BE2C (cell line): ENCODE results near the gene SYCE1.

ENCODE experiments used
- DNase-seq: peaks from one replicate; pipeline ENCODE4 v3.0.0-alpha.2; 2020
- H3K27me3 ChIP-seq: fragments of 250-450 bp; sonication (Bioruptor Pico); 2 replicates; pipeline ENCODE4 v1.5.1; 2020; ENCODE audit warnings: mild to moderate bottlenecking
- H3K36me3 ChIP-seq: fragments of 250-450 bp; sonication (Bioruptor Pico); 2 replicates; pipeline ENCODE4 v1.5.1; 2020; ENCODE audit warnings: mild to moderate bottlenecking
- H3K4me1 ChIP-seq: fragments of 250-450 bp; sonication (Bioruptor Pico); 2 replicates; pipeline ENCODE4 v1.5.1; 2020
- H3K4me3 ChIP-seq: 2 replicates; pipeline ENCODE4 v1.5.1; 2011; ENCODE audit warnings: low read depth, low read length
- H3K9me3 ChIP-seq: fragments of 250-450 bp; sonication (Bioruptor Pico); 2 replicates; pipeline ENCODE4 v1.5.1; 2020
- CTCF ChIP-seq: IDR thresholded peaks from 2 replicates; pipeline ENCODE4 v1.5.1; 2012; ENCODE audit warnings: mild to moderate bottlenecking, low read depth, low read length

Gene SYCE1

GRCh38 chr10:133568287-133568614 lies 2.9 kb upstream of the SYCE1 start:
- H3K36me3 ChIP-seq = no peaks in the 10 kb centered on the region
- no peak for DNase-seq
- no peaks in the 10 kb centered on the region for H3K4me1 ChIP-seq
- no peak for TF ChIP-seq CTCF
- H3K4me3 ChIP-seq = no peak overlapping the region
- no peaks in the 10 kb centered on the region for H3K27me3 ChIP-seq
- H3K9me3 ChIP-seq = no peaks in the 10 kb centered on the region

GRCh38 chr10:133567609-133568286 lies 2.4 kb upstream of the SYCE1 start:
- H3K4me1 ChIP-seq = no peaks in the 10 kb centered on the region
- no peaks in the 10 kb centered on the region for H3K36me3 ChIP-seq
- TF ChIP-seq CTCF = no peak
- no peaks in the 10 kb centered on the region for H3K27me3 ChIP-seq
- no peak for DNase-seq
- H3K9me3 ChIP-seq = no peaks in the 10 kb centered on the region
- no peak overlapping the region for H3K4me3 ChIP-seq

- no peak for TF ChIP-seq CTCF
- no peaks in the 10 kb centered on the region for H3K4me1 ChIP-seq
- H3K36me3 ChIP-seq = no peaks in the 10 kb centered on the region
- no peaks in the 10 kb centered on the region for H3K9me3 ChIP-seq
- no peaks in the 10 kb centered on the region for H3K27me3 ChIP-seq
- DNase-seq = no peak
- H3K4me3 ChIP-seq = no peak overlapping the region
Measured at GRCh38 chr10:133567119-133567518, 1.7 kb upstream of the SYCE1 start.

- no peak for DNase-seq
- no peaks in the 10 kb centered on the region for H3K9me3 ChIP-seq
Measured at GRCh38 chr10:133564816-133565215, 567 bp downstream of the SYCE1 start.

GRCh38 chr10:133559216-133559615 lies 6.2 kb downstream of the SYCE1 start:
- H3K27me3 ChIP-seq = no peaks in the 10 kb centered on the region
- H3K4me3 ChIP-seq = no peak overlapping the region
- DNase-seq = no peak
- H3K36me3 ChIP-seq = no peaks in the 10 kb centered on the region
- no peak for TF ChIP-seq CTCF
- no peaks in the 10 kb centered on the region for H3K9me3 ChIP-seq
- H3K4me1 ChIP-seq = no peaks in the 10 kb centered on the region

More at GRCh38 chr10:133564816-133565215, 567 bp downstream of the SYCE1 start:
- Histone ChIP-seq H3K27me3 (no peaks in the 10 kb centered on the region), H3K4me3 (no peak overlapping the region), H3K36me3 (no peaks in the 10 kb centered on the region), H3K4me1 (no peaks in the 10 kb centered on the region)
- no peak for TF ChIP-seq CTCF

- Histone ChIP-seq H3K4me1 (no peaks in the 10 kb centered on the region), H3K9me3 (no peaks in the 10 kb centered on the region), H3K4me3 (no peak overlapping the region), H3K36me3 (no peaks in the 10 kb centered on the region), H3K27me3 (no peaks in the 10 kb centered on the region)
- no peak for DNase-seq
- TF ChIP-seq CTCF = no peak
Measured at GRCh38 chr10:133557381-133557780, 8.0 kb downstream of the SYCE1 start.
